ENCODE results near the gene HERC4.

DNA sequence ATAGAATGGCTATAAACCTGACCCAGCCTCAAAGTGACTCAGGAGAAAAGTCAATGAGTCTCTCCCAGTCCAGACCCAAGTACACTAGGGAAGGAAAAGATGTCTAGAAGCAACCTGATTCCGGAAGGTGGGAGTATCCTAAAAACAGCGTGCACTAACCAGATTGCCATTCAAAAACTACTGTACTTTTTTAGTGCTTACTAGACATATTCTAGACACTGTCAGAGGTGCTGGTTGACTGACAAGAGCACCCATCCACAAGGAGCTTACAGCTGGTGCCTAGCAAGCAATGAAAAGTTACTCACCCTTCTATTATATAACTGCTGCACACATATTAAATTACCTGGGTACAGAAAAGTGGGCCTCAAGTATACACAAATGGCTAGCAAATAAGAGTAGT, 109.6 kb downstream of the HERC4 start:
- TF ChIP-seq EZH2phosphoT487 (IDR thresholded peaks at IDR 0.05) (no peak), CTCF (IDR thresholded peaks at IDR 0.05) (no peak)

Data from neural progenitor cell (in vitro differentiated cells).